ENCODE measurements around the gene NDUFS6.

Gene NDUFS6

DNA sequence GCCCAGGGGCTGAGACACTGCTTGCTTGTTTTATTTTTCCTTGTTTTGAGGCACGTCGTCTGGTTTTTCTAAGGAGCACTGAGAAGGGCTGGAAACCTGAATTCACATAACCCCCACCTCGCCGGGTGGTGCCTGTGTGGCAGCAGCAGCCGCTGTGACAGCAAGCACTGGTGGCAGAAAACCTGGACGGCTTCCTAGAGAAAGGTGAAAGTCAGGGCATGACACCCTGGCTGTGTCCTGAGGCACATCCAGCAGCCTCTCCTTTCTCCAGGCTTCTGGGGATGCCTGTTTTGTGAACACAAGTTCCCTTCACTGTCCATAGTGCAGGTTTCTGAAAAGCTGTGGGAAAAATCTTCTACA lies 30.8 kb upstream of the NDUFS6 start:
- no peak for DNase-seq (ENCODE audit: low spot score)
- in situ Hi-C loops (cut with MboI; ENCODE audit: low sequenced_read_pairs, unreplicated experiment), result no loop called here
- no peak for TF ChIP-seq CTCF (IDR thresholded peaks at IDR 0.05; ENCODE audit: borderline replicate concordance, control extremely low read depth, extremely low read depth, insufficient read depth, missing control alignments)

- DNase-seq (ENCODE audit: low spot score), result no peak
- no peak for TF ChIP-seq CTCF (IDR thresholded peaks at IDR 0.05; ENCODE audit: borderline replicate concordance, control extremely low read depth, extremely low read depth, insufficient read depth, missing control alignments)
- in situ Hi-C loops (cut with MboI; ENCODE audit: low sequenced_read_pairs, unreplicated experiment), result no loop called here
These were observed 29.8 kb upstream of the NDUFS6 start for GRCh38 chr5:1771149-1772065.

DNA sequence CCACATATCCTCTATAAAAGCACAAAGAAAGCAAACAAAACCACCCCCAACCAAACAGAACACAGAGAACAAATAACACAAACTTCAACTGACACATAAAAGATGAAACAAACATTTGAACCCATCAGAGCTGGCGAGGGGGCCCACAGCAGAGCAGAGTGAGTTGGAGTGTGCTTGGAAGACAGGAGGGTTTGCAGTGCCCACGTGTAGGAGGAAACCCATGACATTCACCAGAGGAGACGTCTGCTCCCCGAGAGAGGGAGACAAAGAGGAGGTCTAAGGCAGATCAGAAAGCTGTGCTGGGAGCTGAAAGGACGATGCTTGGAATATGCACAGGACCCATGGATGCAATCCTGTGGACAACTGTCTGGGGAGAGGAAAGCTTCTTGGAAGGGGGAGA lies 28.6 kb upstream of the NDUFS6 start:
- no peak for DNase-seq (ENCODE audit: low spot score)
- in situ Hi-C loops (cut with MboI; ENCODE audit: low sequenced_read_pairs, unreplicated experiment), result no loop called here
- TF ChIP-seq CTCF (IDR thresholded peaks at IDR 0.05; ENCODE audit: borderline replicate concordance, control extremely low read depth, extremely low read depth, insufficient read depth, missing control alignments), result peak; percentile 18

- no peak for TF ChIP-seq CTCF (IDR thresholded peaks at IDR 0.05; ENCODE audit: borderline replicate concordance, control extremely low read depth, extremely low read depth, insufficient read depth, missing control alignments)
- in situ Hi-C loops (cut with MboI; ENCODE audit: low sequenced_read_pairs, unreplicated experiment), result no loop called here
- no peak for DNase-seq (ENCODE audit: low spot score)
These were observed 24.4 kb upstream of the NDUFS6 start for GRCh38 chr5:1776831-1777230.

- no peak for DNase-seq (ENCODE audit: low spot score)
- no peak for TF ChIP-seq CTCF (IDR thresholded peaks at IDR 0.05; ENCODE audit: borderline replicate concordance, control extremely low read depth, extremely low read depth, insufficient read depth, missing control alignments)
- in situ Hi-C loops (cut with MboI; ENCODE audit: low sequenced_read_pairs, unreplicated experiment), result no loop called here
These were observed 23.7 kb upstream of the NDUFS6 start for GRCh38 chr5:1777281-1778137.

GRCh38 chr5:1778138-1779020 lies 22.8 kb upstream of the NDUFS6 start:
- TF ChIP-seq CTCF (IDR thresholded peaks at IDR 0.05; ENCODE audit: borderline replicate concordance, control extremely low read depth, extremely low read depth, insufficient read depth, missing control alignments), result no peak
- no peak for DNase-seq (ENCODE audit: low spot score)
- in situ Hi-C loops (cut with MboI; ENCODE audit: low sequenced_read_pairs, unreplicated experiment), result no loop called here

Measured in GM13976 (cell line).